ENCODE results near the gene DARS1.
A peak's percentile ranks its signal among the peaks of the same experiment; 100 is the strongest.
"Not testable (repeated sequence)": the region's sequence is repeated elsewhere in the genome, so short reads cannot be mapped to it uniquely, and the experiment has no call there.

The DARS1 gene

GRCh38 chr2:135960656-135961551, 24.5 kb downstream of the DARS1 start:
- no peak for TF ChIP-seq CTCF (IDR thresholded peaks at IDR 0.05; ENCODE audit: control insufficient read depth, extremely low read depth, insufficient read depth)
- peak overlapping the region; percentile 32; the same call in 1 of the 2 replicates for H3K4me3 ChIP-seq (ENCODE audit: low read depth, low read length)
- no peak for DNase-seq (ENCODE audit: low read depth)

GRCh38 chr2:135960150-135960549, 25.3 kb downstream of the DARS1 start:
- no peak for TF ChIP-seq CTCF (IDR thresholded peaks at IDR 0.05; ENCODE audit: control insufficient read depth, extremely low read depth, insufficient read depth)
- H3K4me3 ChIP-seq (ENCODE audit: low read depth, low read length), result no peak overlapping the region
- DNase-seq (ENCODE audit: low read depth), result no peak

GRCh38 chr2:135958927-135959326, 26.5 kb downstream of the DARS1 start:
- not testable (repeated sequence) for DNase-seq (ENCODE audit: low read depth); H3K4me3 ChIP-seq (ENCODE audit: low read depth, low read length)

GRCh38 chr2:135954020-135954601, 31.3 kb downstream of the DARS1 start:
- no peak for TF ChIP-seq CTCF (IDR thresholded peaks at IDR 0.05; ENCODE audit: control insufficient read depth, extremely low read depth, insufficient read depth)
- no peak overlapping the region for H3K4me3 ChIP-seq (ENCODE audit: low read depth, low read length)
- no peak for DNase-seq (ENCODE audit: low read depth)

- H3K4me3 ChIP-seq (ENCODE audit: low read depth, low read length), result no peak overlapping the region
- no peak for DNase-seq (ENCODE audit: low read depth)
- TF ChIP-seq CTCF (IDR thresholded peaks at IDR 0.05; ENCODE audit: control insufficient read depth, extremely low read depth, insufficient read depth), result no peak
Observed at GRCh38 chr2:135952891-135953290, 32.5 kb downstream of the DARS1 start.

GRCh38 chr2:135951041-135951583, 34.3 kb downstream of the DARS1 start:
- DNase-seq (ENCODE audit: low read depth), result no peak
- TF ChIP-seq CTCF (IDR thresholded peaks at IDR 0.05; ENCODE audit: control insufficient read depth, extremely low read depth, insufficient read depth), result no peak

GRCh38 chr2:135949451-135950234, 35.8 kb downstream of the DARS1 start:
- no peak overlapping the region for H3K4me3 ChIP-seq (ENCODE audit: low read depth, low read length)
- no peak for DNase-seq (ENCODE audit: low read depth)
- TF ChIP-seq CTCF (IDR thresholded peaks at IDR 0.05; ENCODE audit: control insufficient read depth, extremely low read depth, insufficient read depth), result no peak

More at GRCh38 chr2:135951041-135951583, 34.3 kb downstream of the DARS1 start:
- no peak overlapping the region for H3K4me3 ChIP-seq (ENCODE audit: low read depth, low read length)
